Neural cell (in vitro differentiated cells): ENCODE measurements around the gene ADGRG1. TPM values are rescaled to one million over a fixed set of nuclear protein-coding genes. Genes with fewer than 3 reads are reported as not detected.

ENCODE experiments used
- H2AFZ ChIP-seq: fragments of 200-600, 300-800 bp; sonication (generic), shearing (Covaris generic); 2 replicates; pipeline ENCODE4 v1.6.0; 2014; ENCODE audit warnings: low read depth, mild to moderate bottlenecking, antibody characterized with exemption, low read length, moderate library complexity
- H3F3A ChIP-seq: fragments of 200-600 bp; shearing (Covaris generic); 2 replicates; pipeline ENCODE4 v1.6.1; 2016; ENCODE audit warnings: mild to moderate bottlenecking, moderate library complexity, mixed read lengths, antibody characterized with exemption, low read length; ENCODE audit not compliant: insufficient read depth, poor library complexity, severe bottlenecking
- H3K27ac ChIP-seq: fragments of 200-600, 300-800 bp; sonication (generic), shearing (Covaris generic); 2 replicates; pipeline ENCODE4 v1.5.1; 2014; ENCODE audit warnings: mild to moderate bottlenecking, low read length, moderate library complexity
- H3K27me3 ChIP-seq: fragments of 300-800, 200-600 bp; sonication (generic), shearing (Covaris generic); 2 replicates; pipeline ENCODE4 v1.6.0; 2014; ENCODE audit warnings: mild to moderate bottlenecking, low read depth, low read length, moderate library complexity; ENCODE audit not compliant: insufficient read depth
- H3K36me3 ChIP-seq: fragments of 300-800, 200-600 bp; sonication (generic), shearing (Covaris generic); 2 replicates; pipeline ENCODE4 v1.5.1; 2014; ENCODE audit warnings: mild to moderate bottlenecking, antibody characterized with exemption, low read length, moderate library complexity; ENCODE audit not compliant: insufficient read depth
- H3K4me2 ChIP-seq: fragments of 300-800, 200-600 bp; sonication (generic), shearing (Covaris generic); 2 replicates; pipeline ENCODE4 v1.6.0; 2014; ENCODE audit warnings: mild to moderate bottlenecking, low read length
- H3K4me3 ChIP-seq: fragments of 300-800, 200-600 bp; sonication (generic), shearing (Covaris generic); 2 replicates; pipeline ENCODE4 v1.5.1; 2014; ENCODE audit warnings: mild to moderate bottlenecking, low read length, moderate library complexity
- H3K79me2 ChIP-seq: fragments of 200-600 bp; shearing (Covaris generic); replicated peaks from 2 replicates; pipeline ENCODE4 v1.6.0; 2014; ENCODE audit warnings: mild to moderate bottlenecking, low read length, moderate library complexity; ENCODE audit not compliant: insufficient read depth
- H3K9ac ChIP-seq: fragments of 300-800, 200-600 bp; sonication (generic), shearing (Covaris generic); 2 replicates; pipeline ENCODE4 v1.6.1; 2016; ENCODE audit warnings: mild to moderate bottlenecking, low read length, mixed read lengths
- H3K9me2 ChIP-seq: fragments of 200-600 bp; shearing (Covaris generic); 2 replicates; pipeline ENCODE4 v1.6.1; 2016; ENCODE audit warnings: mild to moderate bottlenecking, low read length, mixed read lengths; ENCODE audit not compliant: insufficient read depth
- H3K9me3 ChIP-seq: fragments of 200-600, 300-800 bp; sonication (generic), shearing (Covaris generic); 2 replicates; pipeline ENCODE4 v1.6.1; 2016; ENCODE audit warnings: mild to moderate bottlenecking, mixed run types, low read length, moderate library complexity, mixed read lengths
- H4K20me1 ChIP-seq: fragments of 200-600 bp; shearing (Covaris generic); 2 replicates; pipeline ENCODE4 v1.6.1; 2016; ENCODE audit warnings: mild to moderate bottlenecking, mixed run types; ENCODE audit not compliant: insufficient read depth
- EP300 ChIP-seq: fragments of 450-650 bp; conservative IDR thresholded peaks from 2 replicates; pipeline ENCODE4 v1.6.1; 2014; ENCODE audit warnings: antibody characterized with exemption, mild to moderate bottlenecking, moderate library complexity; ENCODE audit not compliant: poor library complexity, severe bottlenecking
- EZH2 ChIP-seq: fragments of 200-600, 300-800 bp; shearing (Covaris generic), sonication (generic); IDR thresholded peaks from 2 replicates; pipeline ENCODE4 v1.6.1; 2014; ENCODE audit warnings: antibody characterized with exemption, low read length, borderline replicate concordance, mild to moderate bottlenecking; ENCODE audit not compliant: insufficient read depth, poor library complexity, severe bottlenecking
- MXI1 ChIP-seq: fragments of 450-650 bp; conservative IDR thresholded peaks from 2 replicates; pipeline ENCODE4 v1.6.1; 2014; ENCODE audit warnings: antibody characterized with exemption, mild to moderate bottlenecking; ENCODE audit not compliant: poor library complexity, severe bottlenecking
- POLR2AphosphoS5 ChIP-seq: IDR thresholded peaks from 2 replicates; pipeline ENCODE4 v1.6.1; 2012
- RAD21 ChIP-seq: fragments of 450-650 bp; conservative IDR thresholded peaks from 2 replicates; pipeline ENCODE4 v1.6.1; 2014; ENCODE audit warnings: antibody characterized with exemption, mild to moderate bottlenecking, moderate library complexity
- SMC3 ChIP-seq: fragments of 450-650 bp; conservative IDR thresholded peaks from 2 replicates; pipeline ENCODE4 v1.6.1; 2014; ENCODE audit warnings: antibody characterized with exemption, mild to moderate bottlenecking, moderate library complexity; ENCODE audit not compliant: poor library complexity
- TAF1 ChIP-seq: IDR thresholded peaks from 2 replicates; pipeline ENCODE4 v1.6.1; 2012; ENCODE audit warnings: low read depth
- polyA plus RNA-seq: library from polyadenylated mRNA; depleted of rRNA; stranded (reverse); fragments of >200 nt; gene quantifications from 2 replicates; pipeline ENCODE4 v1.2.3, GENCODE V29; 2014
- TF ChIP-seq, protein P1 (sequence below): fragments of 450-650 bp; IDR thresholded peaks from 2 replicates; pipeline ENCODE4 v1.5.1; 2014; ENCODE audit warnings: antibody characterized with exemption, mild to moderate bottlenecking, moderate library complexity; ENCODE audit not compliant: poor library complexity, severe bottlenecking
- TF ChIP-seq, protein P2 (sequence below): IDR thresholded peaks from 2 replicates; pipeline ENCODE4 v1.6.1; 2012; ENCODE audit warnings: borderline replicate concordance

Gene ADGRG1
- polyA plus RNA-seq, 1 donor from 2014 or later: 86.8 TPM

DNA sequence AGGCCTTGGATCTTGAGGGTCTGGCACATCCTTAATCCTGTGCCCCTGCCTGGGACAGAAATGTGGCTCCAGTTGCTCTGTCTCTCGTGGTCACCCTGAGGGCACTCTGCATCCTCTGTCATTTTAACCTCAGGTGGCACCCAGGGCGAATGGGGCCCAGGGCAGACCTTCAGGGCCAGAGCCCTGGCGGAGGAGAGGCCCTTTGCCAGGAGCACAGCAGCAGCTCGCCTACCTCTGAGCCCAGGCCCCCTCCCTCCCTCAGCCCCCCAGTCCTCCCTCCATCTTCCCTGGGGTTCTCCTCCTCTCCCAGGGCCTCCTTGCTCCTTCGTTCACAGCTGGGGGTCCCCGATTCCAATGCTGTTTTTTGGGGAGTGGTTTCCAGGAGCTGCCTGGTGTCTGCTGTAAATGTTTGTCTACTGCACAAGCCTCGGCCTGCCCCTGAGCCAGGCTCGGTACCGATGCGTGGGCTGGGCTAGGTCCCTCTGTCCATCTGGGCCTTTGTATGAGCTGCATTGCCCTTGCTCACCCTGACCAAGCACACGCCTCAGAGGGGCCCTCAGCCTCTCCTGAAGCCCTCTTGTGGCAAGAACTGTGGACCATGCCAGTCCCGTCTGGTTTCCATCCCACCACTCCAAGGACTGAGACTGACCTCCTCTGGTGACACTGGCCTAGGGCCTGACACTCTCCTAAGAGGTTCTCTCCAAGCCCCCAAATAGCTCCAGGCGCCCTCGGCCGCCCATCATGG lies 35.7 kb downstream of the ADGRG1 start:
- no peak overlapping the region for H3K4me3 ChIP-seq
- H3K36me3 ChIP-seq: peaks cover 22% of the 10 kb centered on the region
- no peaks in the 10 kb centered on the region for H4K20me1 ChIP-seq
- H3K27ac ChIP-seq: no peak overlapping the region
- no peaks in the 10 kb centered on the region for H3K9me2 ChIP-seq
- no peak overlapping the region for H3K9ac ChIP-seq
- H3K27me3 ChIP-seq: no peaks in the 10 kb centered on the region
- H3K4me2 ChIP-seq: no peak overlapping the region
- H3K79me2 ChIP-seq: no peaks in the 10 kb centered on the region
- no peaks in the 10 kb centered on the region for H3K9me3 ChIP-seq
- no peaks in the 10 kb centered on the region for H3F3A ChIP-seq
- TF ChIP-seq, protein P1, sequence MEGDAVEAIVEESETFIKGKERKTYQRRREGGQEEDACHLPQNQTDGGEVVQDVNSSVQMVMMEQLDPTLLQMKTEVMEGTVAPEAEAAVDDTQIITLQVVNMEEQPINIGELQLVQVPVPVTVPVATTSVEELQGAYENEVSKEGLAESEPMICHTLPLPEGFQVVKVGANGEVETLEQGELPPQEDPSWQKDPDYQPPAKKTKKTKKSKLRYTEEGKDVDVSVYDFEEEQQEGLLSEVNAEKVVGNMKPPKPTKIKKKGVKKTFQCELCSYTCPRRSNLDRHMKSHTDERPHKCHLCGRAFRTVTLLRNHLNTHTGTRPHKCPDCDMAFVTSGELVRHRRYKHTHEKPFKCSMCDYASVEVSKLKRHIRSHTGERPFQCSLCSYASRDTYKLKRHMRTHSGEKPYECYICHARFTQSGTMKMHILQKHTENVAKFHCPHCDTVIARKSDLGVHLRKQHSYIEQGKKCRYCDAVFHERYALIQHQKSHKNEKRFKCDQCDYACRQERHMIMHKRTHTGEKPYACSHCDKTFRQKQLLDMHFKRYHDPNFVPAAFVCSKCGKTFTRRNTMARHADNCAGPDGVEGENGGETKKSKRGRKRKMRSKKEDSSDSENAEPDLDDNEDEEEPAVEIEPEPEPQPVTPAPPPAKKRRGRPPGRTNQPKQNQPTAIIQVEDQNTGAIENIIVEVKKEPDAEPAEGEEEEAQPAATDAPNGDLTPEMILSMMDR: no peak
- TF ChIP-seq EP300 (no peak), MXI1 (no peak), POLR2AphosphoS5 (no peak), EZH2 (no peak), RAD21 (no peak), TAF1 (no peak), SMC3 (no peak)
- TF ChIP-seq, protein P2, sequence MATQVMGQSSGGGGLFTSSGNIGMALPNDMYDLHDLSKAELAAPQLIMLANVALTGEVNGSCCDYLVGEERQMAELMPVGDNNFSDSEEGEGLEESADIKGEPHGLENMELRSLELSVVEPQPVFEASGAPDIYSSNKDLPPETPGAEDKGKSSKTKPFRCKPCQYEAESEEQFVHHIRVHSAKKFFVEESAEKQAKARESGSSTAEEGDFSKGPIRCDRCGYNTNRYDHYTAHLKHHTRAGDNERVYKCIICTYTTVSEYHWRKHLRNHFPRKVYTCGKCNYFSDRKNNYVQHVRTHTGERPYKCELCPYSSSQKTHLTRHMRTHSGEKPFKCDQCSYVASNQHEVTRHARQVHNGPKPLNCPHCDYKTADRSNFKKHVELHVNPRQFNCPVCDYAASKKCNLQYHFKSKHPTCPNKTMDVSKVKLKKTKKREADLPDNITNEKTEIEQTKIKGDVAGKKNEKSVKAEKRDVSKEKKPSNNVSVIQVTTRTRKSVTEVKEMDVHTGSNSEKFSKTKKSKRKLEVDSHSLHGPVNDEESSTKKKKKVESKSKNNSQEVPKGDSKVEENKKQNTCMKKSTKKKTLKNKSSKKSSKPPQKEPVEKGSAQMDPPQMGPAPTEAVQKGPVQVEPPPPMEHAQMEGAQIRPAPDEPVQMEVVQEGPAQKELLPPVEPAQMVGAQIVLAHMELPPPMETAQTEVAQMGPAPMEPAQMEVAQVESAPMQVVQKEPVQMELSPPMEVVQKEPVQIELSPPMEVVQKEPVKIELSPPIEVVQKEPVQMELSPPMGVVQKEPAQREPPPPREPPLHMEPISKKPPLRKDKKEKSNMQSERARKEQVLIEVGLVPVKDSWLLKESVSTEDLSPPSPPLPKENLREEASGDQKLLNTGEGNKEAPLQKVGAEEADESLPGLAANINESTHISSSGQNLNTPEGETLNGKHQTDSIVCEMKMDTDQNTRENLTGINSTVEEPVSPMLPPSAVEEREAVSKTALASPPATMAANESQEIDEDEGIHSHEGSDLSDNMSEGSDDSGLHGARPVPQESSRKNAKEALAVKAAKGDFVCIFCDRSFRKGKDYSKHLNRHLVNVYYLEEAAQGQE: no peak
- no peak overlapping the region for H2AFZ ChIP-seq

DNA sequence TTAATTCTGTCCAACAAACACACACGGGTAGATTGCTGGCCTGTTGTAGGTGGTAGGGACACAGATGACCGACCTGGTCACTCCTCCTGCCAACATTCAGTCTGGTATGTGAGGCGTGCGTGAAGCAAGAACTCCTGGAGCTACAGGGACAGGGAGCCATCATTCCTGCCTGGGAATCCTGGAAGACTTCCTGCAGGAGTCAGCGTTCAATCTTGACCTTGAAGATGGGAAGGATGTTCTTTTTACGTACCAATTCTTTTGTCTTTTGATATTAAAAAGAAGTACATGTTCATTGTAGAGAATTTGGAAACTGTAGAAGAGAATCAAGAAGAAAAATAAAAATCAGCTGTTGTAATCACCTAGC lies 36.2 kb downstream of the ADGRG1 start:
- no peak for TF ChIP-seq TAF1
- TF ChIP-seq EP300: no peak
- TF ChIP-seq, protein P1: no peak
- TF ChIP-seq RAD21: no peak
- TF ChIP-seq MXI1: no peak
- TF ChIP-seq POLR2AphosphoS5: no peak
- TF ChIP-seq, protein P2: no peak
- no peak for TF ChIP-seq SMC3
- TF ChIP-seq EZH2: no peak
- peaks cover 20% of the 10 kb centered on the region for H3K36me3 ChIP-seq

More for the DNA sequence above, 36.2 kb downstream of the ADGRG1 start:
- Histone ChIP-seq H4K20me1 (no peaks in the 10 kb centered on the region), H3K4me2 (no peak overlapping the region), H3K27ac (no peak overlapping the region), H3K79me2 (no peaks in the 10 kb centered on the region), H3K9me2 (no peaks in the 10 kb centered on the region), H3F3A (no peaks in the 10 kb centered on the region), H3K9ac (no peak overlapping the region), H3K9me3 (no peaks in the 10 kb centered on the region), H3K4me3 (no peak overlapping the region), H3K27me3 (no peaks in the 10 kb centered on the region), H2AFZ (no peak overlapping the region)
